GM21515 (cell line): Measurements from ENCODE around the gene OSBPL2.

Experiments
- ATAC-seq: cut with Tn5 transposase; IDR thresholded peaks from one replicate; pipeline ENCODE4 v1.9.1; 2021; ENCODE audit not compliant: unreplicated experiment

The OSBPL2 gene

GRCh38 chr20:62333820-62334595, 95.7 kb downstream of the OSBPL2 start:
- ATAC-seq: no peak

- no peak for ATAC-seq
Measured at GRCh38 chr20:62334881-62335280, 96.6 kb downstream of the OSBPL2 start.

- ATAC-seq: no peak
Measured at GRCh38 chr20:62335532-62335931, 97.2 kb downstream of the OSBPL2 start.

- no peak for ATAC-seq
Measured at GRCh38 chr20:62336329-62336728, 98.0 kb downstream of the OSBPL2 start.

- ATAC-seq: no peak
Measured at GRCh38 chr20:62336775-62337557, 98.6 kb downstream of the OSBPL2 start.

GRCh38 chr20:62337558-62338293, 99.4 kb downstream of the OSBPL2 start:
- no peak for ATAC-seq

GRCh38 chr20:62338294-62338620, 99.9 kb downstream of the OSBPL2 start:
- no peak for ATAC-seq

- ATAC-seq: peak; percentile 72
Measured at GRCh38 chr20:62339647-62340062, 101.3 kb downstream of the OSBPL2 start.

GRCh38 chr20:62342910-62343309, 104.6 kb downstream of the OSBPL2 start:
- no peak for ATAC-seq

GRCh38 chr20:62344092-62344491, 105.8 kb downstream of the OSBPL2 start:
- ATAC-seq: no peak

GRCh38 chr20:62344782-62345181, 106.5 kb downstream of the OSBPL2 start:
- no peak for ATAC-seq
